Measurements from ENCODE around the gene TSPYL6. TPM values are rescaled to one million over a fixed set of nuclear protein-coding genes. Genes with fewer than 3 reads are reported as not detected.

Gene TSPYL6
- total RNA-seq, 1 donor from 2014 or later, result 0.24 TPM

- DNase-seq (ENCODE audit: low spot score), result peak; percentile 43
These were observed 2.1 kb upstream of the TSPYL6 start for GRCh38 chr2:54258166-54258565.

GRCh38 chr2:54255230-54256090, 569 bp downstream of the TSPYL6 start:
- no peak for DNase-seq (ENCODE audit: low spot score)

- no peak for DNase-seq (ENCODE audit: low spot score)
These were observed 1.8 kb downstream of the TSPYL6 start for GRCh38 chr2:54254180-54254579.

- no peak for DNase-seq (ENCODE audit: low spot score)
These were observed 6.4 kb downstream of the TSPYL6 start for GRCh38 chr2:54249629-54250028.

- DNase-seq (ENCODE audit: low spot score), result no peak
These were observed 8.9 kb downstream of the TSPYL6 start for GRCh38 chr2:54247115-54247514.

- DNase-seq (ENCODE audit: low spot score), result no peak
These were observed 15.2 kb downstream of the TSPYL6 start for GRCh38 chr2:54240515-54241469.

- DNase-seq (ENCODE audit: low spot score), result no peak
These were observed 16.6 kb downstream of the TSPYL6 start for GRCh38 chr2:54239427-54239826.

- no peak for DNase-seq (ENCODE audit: low spot score)
These were observed 18.6 kb downstream of the TSPYL6 start for GRCh38 chr2:54237428-54237827.

- no peak for DNase-seq (ENCODE audit: low spot score)
These were observed 22.0 kb downstream of the TSPYL6 start for GRCh38 chr2:54233832-54234649.

GRCh38 chr2:54228945-54229344, 27.1 kb downstream of the TSPYL6 start:
- peak; percentile 6 for DNase-seq (ENCODE audit: low spot score)

GRCh38 chr2:54227798-54228197, 28.2 kb downstream of the TSPYL6 start:
- DNase-seq (ENCODE audit: low spot score), result peak; percentile 62

- DNase-seq (ENCODE audit: low spot score), result peak; percentile 4
These were observed 29.8 kb downstream of the TSPYL6 start for GRCh38 chr2:54226260-54226659.

GRCh38 chr2:54224997-54225396, 31.0 kb downstream of the TSPYL6 start:
- DNase-seq (ENCODE audit: low spot score), result peak; percentile 7

GRCh38 chr2:54213082-54213481, 42.9 kb downstream of the TSPYL6 start:
- DNase-seq (ENCODE audit: low spot score), result no peak

GRCh38 chr2:54212456-54212855, 43.6 kb downstream of the TSPYL6 start:
- DNase-seq (ENCODE audit: low spot score), result no peak

GRCh38 chr2:54209379-54209778, 46.6 kb downstream of the TSPYL6 start:
- DNase-seq (ENCODE audit: low spot score), result no peak

- peak; percentile 59 for DNase-seq (ENCODE audit: low spot score)
These were observed 47.4 kb downstream of the TSPYL6 start for GRCh38 chr2:54208364-54209240.

GRCh38 chr2:54207666-54208195, 48.3 kb downstream of the TSPYL6 start:
- peak; percentile 64 for DNase-seq (ENCODE audit: low spot score)

GRCh38 chr2:54206596-54206995, 49.4 kb downstream of the TSPYL6 start:
- peak; percentile 23 for DNase-seq (ENCODE audit: low spot score)

- peak; percentile 22 for DNase-seq (ENCODE audit: low spot score)
These were observed 51.6 kb downstream of the TSPYL6 start for GRCh38 chr2:54204476-54204875.

All from umbilical cord (tissue), 2 donors.